Measurements from ENCODE around the gene UGT1A1.
"Not testable (repeated sequence)": the region's sequence is repeated elsewhere in the genome, so short reads cannot be mapped to it uniquely, and the experiment has no call there.

The UGT1A1 gene

DNA sequence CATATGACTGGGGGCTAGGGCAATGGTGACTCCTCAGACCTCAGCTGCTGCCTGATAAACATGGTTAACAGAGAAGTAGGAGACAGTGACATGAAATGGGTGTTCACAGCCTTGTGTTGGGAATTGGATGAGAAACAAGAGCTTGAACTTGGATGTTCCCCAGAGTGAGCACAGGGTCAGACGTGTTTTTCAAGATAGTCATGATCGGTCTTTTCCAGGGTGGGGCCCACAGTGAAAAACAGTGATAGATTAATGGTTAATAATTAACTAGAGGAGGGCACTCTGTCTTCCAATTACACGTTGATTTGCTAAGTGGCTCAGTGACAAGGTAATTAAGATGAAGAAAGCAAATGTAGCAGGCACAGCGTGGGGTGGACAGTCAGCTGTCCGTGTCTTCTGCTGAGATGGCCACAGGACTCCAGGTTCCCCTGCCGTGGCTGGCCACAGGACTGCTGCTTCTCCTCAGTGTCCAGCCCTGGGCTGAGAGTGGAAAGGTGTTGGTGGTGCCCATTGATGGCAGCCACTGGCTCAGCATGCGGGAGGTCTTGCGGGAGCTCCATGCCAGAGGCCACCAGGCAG lies 31.3 kb upstream of the UGT1A1 start, which contains the start of gene UGT1A3:
Gene UGT1A3 (plus strand): TSS at position 320 of the 579 bp plus-strand sequence. CDS start 85 bp downstream, at position 405.
- no peak for DNase-seq (ENCODE audit: low spot score)
- TF ChIP-seq, protein P1, sequence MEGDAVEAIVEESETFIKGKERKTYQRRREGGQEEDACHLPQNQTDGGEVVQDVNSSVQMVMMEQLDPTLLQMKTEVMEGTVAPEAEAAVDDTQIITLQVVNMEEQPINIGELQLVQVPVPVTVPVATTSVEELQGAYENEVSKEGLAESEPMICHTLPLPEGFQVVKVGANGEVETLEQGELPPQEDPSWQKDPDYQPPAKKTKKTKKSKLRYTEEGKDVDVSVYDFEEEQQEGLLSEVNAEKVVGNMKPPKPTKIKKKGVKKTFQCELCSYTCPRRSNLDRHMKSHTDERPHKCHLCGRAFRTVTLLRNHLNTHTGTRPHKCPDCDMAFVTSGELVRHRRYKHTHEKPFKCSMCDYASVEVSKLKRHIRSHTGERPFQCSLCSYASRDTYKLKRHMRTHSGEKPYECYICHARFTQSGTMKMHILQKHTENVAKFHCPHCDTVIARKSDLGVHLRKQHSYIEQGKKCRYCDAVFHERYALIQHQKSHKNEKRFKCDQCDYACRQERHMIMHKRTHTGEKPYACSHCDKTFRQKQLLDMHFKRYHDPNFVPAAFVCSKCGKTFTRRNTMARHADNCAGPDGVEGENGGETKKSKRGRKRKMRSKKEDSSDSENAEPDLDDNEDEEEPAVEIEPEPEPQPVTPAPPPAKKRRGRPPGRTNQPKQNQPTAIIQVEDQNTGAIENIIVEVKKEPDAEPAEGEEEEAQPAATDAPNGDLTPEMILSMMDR (IDR thresholded peaks at IDR 0.05; ENCODE audit: borderline replicate concordance, control extremely low read depth, extremely low read depth, insufficient read depth, missing control alignments): no peak
- in situ Hi-C loops (cut with MboI; ENCODE audit: low sequenced_read_pairs, unreplicated experiment): no loop called here

DNA sequence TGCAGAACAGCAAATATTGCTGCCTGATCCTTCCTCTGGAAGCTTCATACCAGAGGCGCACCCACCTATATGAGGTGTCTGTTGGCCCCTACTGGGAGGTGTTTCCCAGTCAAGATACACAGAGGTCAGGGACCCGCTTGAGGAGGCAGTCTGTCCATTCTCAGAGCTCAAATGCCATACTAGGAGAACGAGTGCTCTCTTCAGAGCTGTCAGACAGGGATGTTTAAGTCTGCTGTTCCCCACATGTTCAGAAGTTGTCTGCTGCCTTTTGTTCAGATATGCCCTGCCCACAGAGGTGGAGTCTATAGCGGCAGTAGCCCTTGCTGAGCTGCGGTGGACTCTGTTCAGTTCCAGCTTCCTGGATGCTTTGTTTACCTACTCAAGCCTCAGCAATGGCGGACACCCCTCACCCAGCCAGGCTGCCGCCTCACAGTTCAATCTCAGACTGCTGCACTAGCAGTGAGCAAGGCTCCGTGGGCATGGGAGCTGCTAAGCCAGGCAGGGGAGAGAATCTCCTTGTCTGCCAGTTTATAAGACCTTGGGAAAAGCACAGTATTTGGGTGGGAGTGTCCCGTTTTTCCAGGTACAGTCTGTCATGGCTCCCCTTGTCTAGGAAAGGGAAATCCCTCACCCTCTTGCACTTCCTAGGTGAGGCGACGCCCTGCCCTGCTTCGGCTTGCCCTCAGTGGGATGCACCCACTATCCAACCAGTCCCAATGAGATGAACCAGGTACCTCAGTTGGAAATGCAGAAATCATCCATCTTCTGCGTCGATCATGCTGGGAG lies 23.0 kb upstream of the UGT1A1 start:
- not testable (repeated sequence) for DNase-seq (ENCODE audit: low spot score)

DNA sequence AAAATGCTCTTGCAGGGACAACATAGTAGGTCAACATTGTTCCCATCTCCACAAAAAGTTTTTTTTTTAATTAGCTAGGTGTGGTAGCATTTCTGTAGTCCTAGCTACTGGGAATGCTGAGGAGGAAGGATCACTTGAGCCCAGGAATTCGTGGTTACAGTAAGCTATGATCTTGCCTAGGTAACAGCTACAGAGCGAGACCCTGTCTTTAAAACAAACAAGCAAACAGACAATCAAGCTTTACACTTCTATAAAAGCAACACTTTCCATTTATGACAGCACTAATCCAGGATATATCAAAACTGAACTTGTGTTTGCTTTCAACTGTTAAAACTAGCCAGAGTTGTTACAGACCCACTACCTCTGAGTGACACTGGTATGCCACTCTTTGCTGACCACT lies 19.2 kb upstream of the UGT1A1 start:
- TF ChIP-seq, protein P1 (IDR thresholded peaks at IDR 0.05; ENCODE audit: borderline replicate concordance, control extremely low read depth, extremely low read depth, insufficient read depth, missing control alignments): no peak
- DNase-seq (ENCODE audit: low spot score): no peak
- in situ Hi-C loops (cut with MboI; ENCODE audit: low sequenced_read_pairs, unreplicated experiment): no loop called here

More for the DNA sequence above, 23.0 kb upstream of the UGT1A1 start:
- in situ Hi-C loops (cut with MboI; ENCODE audit: low sequenced_read_pairs, unreplicated experiment): not testable (repeated sequence)

DNA sequence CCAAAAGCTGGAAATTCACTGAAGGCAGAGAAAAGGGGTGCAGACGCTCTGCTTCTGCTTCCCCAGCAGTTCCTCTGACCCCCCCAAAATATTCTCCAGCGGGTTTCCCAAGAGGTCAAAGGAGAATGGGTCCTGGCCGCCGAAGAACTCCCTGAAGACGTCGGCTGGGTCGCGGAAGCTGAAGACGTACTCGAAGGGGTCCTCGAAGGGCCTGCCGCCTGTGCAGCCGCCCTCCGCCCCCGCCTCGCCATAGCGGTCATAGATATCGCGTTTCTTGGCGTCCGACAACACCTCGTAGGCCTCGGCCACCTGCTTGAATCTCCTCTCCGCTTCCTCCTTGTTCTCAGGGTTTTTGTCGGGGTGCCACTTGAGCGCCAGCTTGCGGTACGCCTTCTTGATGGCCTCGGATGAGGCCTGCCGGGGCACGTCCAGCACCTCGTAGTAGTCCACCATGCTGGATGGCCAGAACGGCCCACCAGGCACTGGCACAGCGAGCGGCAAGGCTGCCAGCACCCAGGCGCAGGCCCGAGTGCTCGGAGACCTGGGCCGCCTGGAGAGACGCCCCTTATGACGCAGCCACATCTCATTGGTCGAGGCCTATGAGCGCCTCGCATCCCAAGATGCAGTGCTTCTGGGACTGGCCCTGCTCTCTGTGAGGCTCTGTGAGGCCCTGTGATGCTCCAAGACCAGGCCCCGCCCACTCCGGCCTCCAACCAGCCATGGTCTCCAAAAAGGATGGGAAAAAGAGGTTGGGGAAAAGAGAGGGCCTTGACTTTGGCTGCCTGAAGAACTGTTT lies 16.4 kb upstream of the UGT1A1 start:
- TF ChIP-seq, protein P1 (IDR thresholded peaks at IDR 0.05; ENCODE audit: borderline replicate concordance, control extremely low read depth, extremely low read depth, insufficient read depth, missing control alignments): no peak
- in situ Hi-C loops (cut with MboI; ENCODE audit: low sequenced_read_pairs, unreplicated experiment): no loop called here
- DNase-seq (ENCODE audit: low spot score): no peak

DNA sequence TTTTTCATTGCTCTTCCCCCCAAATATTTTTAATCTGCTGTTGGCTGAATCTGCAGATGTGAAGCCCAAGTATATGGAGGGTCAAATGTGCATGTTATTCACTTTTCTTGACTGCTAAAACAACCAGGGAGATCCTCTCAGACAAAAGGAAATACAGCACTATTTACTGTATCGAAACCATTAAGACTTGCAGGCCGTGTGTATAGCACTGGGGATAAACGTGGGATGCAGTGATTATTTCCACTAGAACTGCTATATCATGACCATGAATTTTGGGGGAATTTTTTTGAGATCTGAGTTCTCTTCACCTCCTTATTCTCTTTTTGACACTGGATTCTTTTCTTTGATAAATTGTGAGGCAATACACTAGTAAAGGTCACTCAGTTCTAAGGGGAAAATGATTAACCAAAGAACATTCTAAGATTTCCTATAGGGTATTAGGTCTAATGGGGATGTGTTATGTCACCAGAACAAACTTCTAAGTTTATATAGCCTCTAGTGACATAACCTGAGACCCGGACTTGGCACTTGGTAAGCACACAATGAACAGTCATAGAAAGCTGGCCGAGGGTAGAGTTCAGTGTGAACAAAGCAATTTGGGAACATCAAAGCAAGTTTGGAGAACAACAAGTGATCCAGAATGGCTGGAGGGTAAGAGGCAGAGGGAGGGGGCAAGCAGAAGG lies 14.9 kb upstream of the UGT1A1 start:
- no peak for DNase-seq (ENCODE audit: low spot score)
- in situ Hi-C loops (cut with MboI; ENCODE audit: low sequenced_read_pairs, unreplicated experiment): no loop called here

DNA sequence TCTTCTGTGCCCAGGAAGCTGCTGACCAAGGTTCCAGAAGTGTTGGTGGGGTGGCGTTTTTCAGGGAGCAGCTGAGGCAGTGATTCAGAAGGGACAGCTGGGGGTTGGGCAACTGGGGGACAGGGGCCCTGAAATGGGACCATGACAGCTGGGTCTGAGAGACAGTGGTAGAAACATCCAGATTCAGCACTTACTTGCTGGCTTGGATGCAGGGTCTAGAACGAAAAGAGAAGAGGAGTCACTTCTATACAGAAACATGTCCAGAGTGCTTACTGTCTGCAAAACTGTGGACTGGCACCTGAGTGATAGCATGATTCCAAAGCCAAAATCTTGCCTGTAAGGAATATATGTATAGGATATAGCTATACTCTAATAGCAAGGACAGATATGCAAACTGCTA lies 14.2 kb upstream of the UGT1A1 start:
- in situ Hi-C loops (cut with MboI; ENCODE audit: low sequenced_read_pairs, unreplicated experiment); DNase-seq (ENCODE audit: low spot score): not testable (repeated sequence)

More for the DNA sequence above, 14.9 kb upstream of the UGT1A1 start:
- TF ChIP-seq, protein P1 (IDR thresholded peaks at IDR 0.05; ENCODE audit: borderline replicate concordance, control extremely low read depth, extremely low read depth, insufficient read depth, missing control alignments): no peak

DNA sequence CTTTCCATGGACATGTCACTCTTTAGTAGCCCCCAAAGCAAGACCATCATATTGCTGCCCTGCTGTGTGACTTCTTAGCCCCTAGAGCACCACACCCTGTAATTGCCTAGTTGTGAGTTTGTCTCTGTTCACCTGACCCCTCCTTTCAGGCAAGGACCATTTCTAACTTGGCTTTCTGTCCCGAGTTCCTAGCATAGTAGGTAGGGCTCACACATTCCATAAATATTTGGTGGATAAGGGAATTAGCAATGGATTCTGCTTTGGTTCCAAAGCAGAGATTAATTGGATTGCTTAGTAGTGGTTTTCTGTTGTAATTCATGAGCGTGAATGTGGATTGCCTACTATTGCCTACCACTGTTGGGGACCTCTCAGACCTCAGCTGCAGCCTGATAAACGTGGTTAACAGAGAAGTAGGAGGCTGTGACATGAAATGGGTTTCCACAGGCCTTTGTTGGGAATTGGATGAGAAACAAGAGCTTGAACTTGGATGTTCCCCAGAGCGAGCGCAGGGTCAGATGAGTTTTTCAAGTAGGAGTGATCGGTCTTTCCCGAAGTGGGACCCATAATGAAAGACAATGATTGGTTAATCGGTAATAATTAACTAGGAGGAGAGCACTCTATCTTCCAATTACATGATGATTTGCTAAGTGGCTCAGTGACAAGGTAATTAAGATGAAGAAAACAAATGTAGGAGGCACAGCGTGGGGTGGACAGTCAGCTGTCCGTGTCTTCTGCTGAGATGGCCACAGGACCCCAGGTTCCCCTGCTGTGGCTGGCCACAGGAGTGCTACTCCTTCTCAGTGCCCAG lies 13.4 kb upstream of the UGT1A1 start:
- in situ Hi-C loops (cut with MboI; ENCODE audit: low sequenced_read_pairs, unreplicated experiment): no loop called here
- DNase-seq (ENCODE audit: low spot score): no peak
- TF ChIP-seq, protein P1 (IDR thresholded peaks at IDR 0.05; ENCODE audit: borderline replicate concordance, control extremely low read depth, extremely low read depth, insufficient read depth, missing control alignments): no peak
